Adrenal gland (tissue), 12 donors: ENCODE results near the gene SHISA8. TPM values are rescaled to one million over a fixed set of nuclear protein-coding genes. Genes with fewer than 3 reads are reported as not detected.

Experiments
- DNase-seq, 7 donors: peaks; one replicate each; pipeline ENCODE4 v3.0.0-alpha.2; 2019 to 2020
- H3K27ac ChIP-seq, 5 donors: fragments of 200-600 bp; sonication (generic) in 4 of 5; 1 replicate in 3 of 5; 2 replicates in 2 of 5; pipeline versions ENCODE4 v1.5.1 to v1.8.0; 2016 to 2020; ENCODE audit warnings: mild to moderate bottlenecking in 1 of 5
- H3K27me3 ChIP-seq: fragments of 200-600 bp; 2 replicates; pipeline ENCODE4 v1.8.0; 2021
- H3K36me3 ChIP-seq, 2 donors: fragments of 200-600 bp; replicated peaks in 1 of 2; 1 replicate in 1 of 2; 2 replicates in 1 of 2; pipeline versions ENCODE4 v1.5.1 to v1.8.0; 2018 to 2022
- H3K4me1 ChIP-seq, 2 donors: fragments of 200-600 bp; replicated peaks in 1 of 2; 1 replicate in 1 of 2; 2 replicates in 1 of 2; pipeline versions ENCODE4 v1.5.1 to v1.8.0; 2018 to 2021
- H3K4me3 ChIP-seq, 4 donors: fragments of 200-600 bp; sonication (generic) in 3 of 4; one replicate each; pipeline ENCODE4 v1.5.1; 2016 to 2018
- H3K9me3 ChIP-seq, 3 donors: fragments of 200-600 bp; sonication (generic) in 1 of 3; replicated peaks in 1 of 3; 1 replicate in 2 of 3; 2 replicates in 1 of 3; pipeline versions ENCODE4 v1.5.1 to v1.8.0; 2016 to 2021
- CTCF ChIP-seq, 6 experiments: fragments of 450-650 bp in 4 of 6; fragments of 200-600 bp in 2 of 6; sonication (generic) in 1 of 6; IDR thresholded peaks; 1 replicate in 5 of 6; 2 replicates in 1 of 6; pipeline versions ENCODE4 v1.5.1 to v1.8.0; 2016 to 2021; ENCODE audit warnings: antibody characterized with exemption in 6 of 6, mild to moderate bottlenecking in 2 of 6, moderate library complexity in 1 of 6
- POLR2A ChIP-seq, 2 donors: fragments of 450-650 bp; IDR thresholded peaks; one replicate each; pipeline ENCODE4 v1.6.1; 2017; ENCODE audit warnings: antibody characterized with exemption in 2 of 2, mild to moderate bottlenecking in 2 of 2, moderate library complexity in 1 of 2
- WGBS, 4 donors: extraction: QIAGEN DNeasy Blood & Tissue Kit in 2 of 4; methylation state at CpG; one replicate each; pipeline versions ENCODE4 v1.1.5 to v1.1.7; 2013 to 2017; 5-methylcytosine and 5-hydroxymethylcytosine counted together
- intact Hi-C, 2 donors: fragments of 100-400 bp; cut with DNase I; formaldehyde crosslinking; loops; one replicate each; pipeline versions ENCODE4 v1.14.1 to v1.15.0; 2022 to 2023
- polyA plus RNA-seq, 3 donors: library from polyadenylated mRNA; stranded (reverse); fragments of 200-250 nt in 2 of 3; fragments of 350-450 nt in 1 of 3; fragmentation: Illumina TruSeq in 1 of 3; extraction: RNeasy Lipid Tissue Mini Kit (QIAGEN cat#74804) in 1 of 3; gene quantifications; one replicate each; pipeline ENCODE4 v1.2.3, GENCODE V29; 2013 to 2014
- total RNA-seq, 9 donors: library from RNA; depleted of rRNA in 4 of 9; stranded (reverse); fragments of >200 nt in 4 of 9; fragments of 120-200 nt in 1 of 9; fragmentation: NEBNext Ultra II Directional in 1 of 9; extraction: Animal tissue kit (Norgen Biotek cat#: 25700) in 1 of 9; gene quantifications; one replicate each; pipeline versions ENCODE4 v1.1.0 to v1.2.4, GENCODE V29; 2013 to 2023
- donor health status: healthy with polysubstance abuse.
- donor health status: Bipolar disorder and iron deficiency.
- donor health status: DM: yes; HTN: yes; CAD: no.
- donor health status: DM: no; HTN: no; CAD: no.
- donor health status: DM: no; HTN: no; CAD: no.
- donor health status: DM: yes; HTN: yes; CAD: no.

Gene SHISA8
- total and polyA plus RNA-seq, 12 donors, result 0.28 to 55.5 (median 16.2) TPM

GRCh38 chr22:41885116-41885515, 29.8 kb downstream of the SHISA8 start:
- Histone ChIP-seq H3K27me3 (no peaks in the 10 kb centered on the region), H3K9me3 (no peaks in the 10 kb centered on the region), H3K36me3 (peaks cover 0 to 99% of the 10 kb centered on the region in 2 donors), H3K4me1 (peaks cover 0 to 4% of the 10 kb centered on the region in 2 donors), H3K27ac (no peak overlapping the region), H3K4me3 (no peak overlapping the region)
- DNase-seq, result no peak
- TF ChIP-seq CTCF (IDR thresholded peaks at IDR 0.05), result no peak
- TF ChIP-seq POLR2A (IDR thresholded peaks at IDR 0.05), result no peak
- 90 to 100% (median 93%) methylated on average over 2 of the region's 2 CpGs for WGBS, 4 donors
- intact Hi-C loops, result no loop called here

GRCh38 chr22:41883400-41883799, 31.5 kb downstream of the SHISA8 start:
- intact Hi-C loops, result no loop called here
- Histone ChIP-seq H3K27me3 (no peaks in the 10 kb centered on the region), H3K4me1 (peaks cover 0 to 4% of the 10 kb centered on the region in 2 donors), H3K36me3 (peaks cover 0 to 99% of the 10 kb centered on the region in 2 donors), H3K27ac (peak overlapping the region in 2 of 5 donors; percentile 4 to 56), H3K4me3 (no peak overlapping the region), H3K9me3 (no peaks in the 10 kb centered on the region)
- no peak for DNase-seq
- TF ChIP-seq CTCF (IDR thresholded peaks at IDR 0.05) (no peak), POLR2A (IDR thresholded peaks at IDR 0.05) (no peak)
- WGBS, 4 donors, result 54 to 70% (median 58%) methylated on average over 2 of the region's 2 CpGs

GRCh38 chr22:41880653-41881052, 34.2 kb downstream of the SHISA8 start:
- intact Hi-C loops, result no loop called here
- H3K36me3 ChIP-seq, result peaks cover 0 to 94% of the 10 kb centered on the region in 2 donors
- no peak overlapping the region for H3K4me3 ChIP-seq
- H3K9me3 ChIP-seq, result no peaks in the 10 kb centered on the region
- TF ChIP-seq CTCF (IDR thresholded peaks at IDR 0.05) (no peak), POLR2A (IDR thresholded peaks at IDR 0.05) (no peak)
- DNase-seq, result no peak
- 94 to 96% (median 95%) methylated on average over 13 to 16 of the region's 16 CpGs for WGBS, 4 donors
- no peaks in the 10 kb centered on the region for H3K27me3 ChIP-seq
- peaks cover 16 to 20% of the 10 kb centered on the region in 2 donors for H3K4me1 ChIP-seq
- no peak overlapping the region for H3K27ac ChIP-seq

- no peak for TF ChIP-seq POLR2A (IDR thresholded peaks at IDR 0.05)
- TF ChIP-seq CTCF (IDR thresholded peaks at IDR 0.05), result no peak
- peak overlapping the region in 1 of 5 donors; percentile 35 for H3K27ac ChIP-seq
- DNase-seq, result no peak
- H3K4me3 ChIP-seq, result no peak overlapping the region
- H3K9me3 ChIP-seq, result no peaks in the 10 kb centered on the region
- intact Hi-C loops, result no loop called here
- H3K36me3 ChIP-seq, result peaks cover 0 to 93% of the 10 kb centered on the region in 2 donors
- H3K27me3 ChIP-seq, result no peaks in the 10 kb centered on the region
- H3K4me1 ChIP-seq, result peaks cover 17 to 21% of the 10 kb centered on the region in 2 donors
Observed at GRCh38 chr22:41876675-41877074, 38.2 kb downstream of the SHISA8 start.
